ENCODE data around the gene ZC3H12A. TPM values are rescaled to one million over a fixed set of nuclear protein-coding genes. Genes with fewer than 3 reads are reported as not detected.

The ZC3H12A gene
- total RNA-seq, 1 donor from 2014 or later = 11.3 TPM

DNA sequence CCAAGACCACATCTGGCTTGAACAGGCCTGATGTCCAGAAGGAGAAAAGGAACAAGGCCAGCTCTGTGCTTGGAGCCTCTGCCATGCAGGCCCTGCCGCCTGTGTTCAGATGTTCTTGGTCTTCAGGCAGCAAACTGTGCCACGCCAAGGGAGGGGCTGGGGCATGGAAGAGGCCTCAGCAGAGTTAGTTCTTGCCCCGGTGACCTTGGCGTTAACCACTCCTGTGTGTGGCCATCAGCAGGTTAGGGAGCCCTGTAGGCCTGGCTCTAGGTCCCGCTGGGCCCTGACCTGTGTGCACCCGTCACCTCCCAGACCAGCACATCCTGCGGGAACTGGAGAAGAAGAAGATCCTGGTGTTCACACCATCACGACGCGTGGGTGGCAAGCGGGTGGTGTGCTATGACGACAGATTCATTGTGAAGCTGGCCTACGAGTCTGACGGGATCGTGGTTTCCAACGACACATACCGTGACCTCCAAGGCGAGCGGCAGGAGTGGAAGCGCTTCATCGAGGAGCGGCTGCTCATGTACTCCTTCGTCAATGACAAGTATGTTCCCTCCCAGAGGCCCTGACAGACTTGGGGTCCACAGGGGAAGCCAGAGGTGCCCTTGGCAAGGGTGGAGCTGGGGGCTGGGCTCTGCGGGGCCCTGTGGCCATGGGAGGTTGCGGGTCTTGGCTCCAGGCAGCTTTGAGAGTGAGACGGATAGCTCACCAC is 7.1 kb downstream of the ZC3H12A start:
- no peak overlapping the region for H3K4me3 Mint-ChIP-seq (ENCODE audit: unreplicated experiment)
- no peak for DNase-seq (ENCODE audit: extremely low spot score, unreplicated experiment)
- TF ChIP-seq, protein P1, sequence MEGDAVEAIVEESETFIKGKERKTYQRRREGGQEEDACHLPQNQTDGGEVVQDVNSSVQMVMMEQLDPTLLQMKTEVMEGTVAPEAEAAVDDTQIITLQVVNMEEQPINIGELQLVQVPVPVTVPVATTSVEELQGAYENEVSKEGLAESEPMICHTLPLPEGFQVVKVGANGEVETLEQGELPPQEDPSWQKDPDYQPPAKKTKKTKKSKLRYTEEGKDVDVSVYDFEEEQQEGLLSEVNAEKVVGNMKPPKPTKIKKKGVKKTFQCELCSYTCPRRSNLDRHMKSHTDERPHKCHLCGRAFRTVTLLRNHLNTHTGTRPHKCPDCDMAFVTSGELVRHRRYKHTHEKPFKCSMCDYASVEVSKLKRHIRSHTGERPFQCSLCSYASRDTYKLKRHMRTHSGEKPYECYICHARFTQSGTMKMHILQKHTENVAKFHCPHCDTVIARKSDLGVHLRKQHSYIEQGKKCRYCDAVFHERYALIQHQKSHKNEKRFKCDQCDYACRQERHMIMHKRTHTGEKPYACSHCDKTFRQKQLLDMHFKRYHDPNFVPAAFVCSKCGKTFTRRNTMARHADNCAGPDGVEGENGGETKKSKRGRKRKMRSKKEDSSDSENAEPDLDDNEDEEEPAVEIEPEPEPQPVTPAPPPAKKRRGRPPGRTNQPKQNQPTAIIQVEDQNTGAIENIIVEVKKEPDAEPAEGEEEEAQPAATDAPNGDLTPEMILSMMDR (IDR thresholded peaks at IDR 0.05) = no peak
- no peak overlapping the region for H3K27ac Mint-ChIP-seq (ENCODE audit: unreplicated experiment)
- peaks cover 25% of the 10 kb centered on the region for H3K36me3 Mint-ChIP-seq (ENCODE audit: unreplicated experiment)
- H3K9me3 Mint-ChIP-seq (ENCODE audit: unreplicated experiment) = no peaks in the 10 kb centered on the region
- no peaks in the 10 kb centered on the region for H3K27me3 Mint-ChIP-seq (ENCODE audit: unreplicated experiment)
- H3K4me1 Mint-ChIP-seq (ENCODE audit: unreplicated experiment) = peaks cover 36% of the 10 kb centered on the region

DNA sequence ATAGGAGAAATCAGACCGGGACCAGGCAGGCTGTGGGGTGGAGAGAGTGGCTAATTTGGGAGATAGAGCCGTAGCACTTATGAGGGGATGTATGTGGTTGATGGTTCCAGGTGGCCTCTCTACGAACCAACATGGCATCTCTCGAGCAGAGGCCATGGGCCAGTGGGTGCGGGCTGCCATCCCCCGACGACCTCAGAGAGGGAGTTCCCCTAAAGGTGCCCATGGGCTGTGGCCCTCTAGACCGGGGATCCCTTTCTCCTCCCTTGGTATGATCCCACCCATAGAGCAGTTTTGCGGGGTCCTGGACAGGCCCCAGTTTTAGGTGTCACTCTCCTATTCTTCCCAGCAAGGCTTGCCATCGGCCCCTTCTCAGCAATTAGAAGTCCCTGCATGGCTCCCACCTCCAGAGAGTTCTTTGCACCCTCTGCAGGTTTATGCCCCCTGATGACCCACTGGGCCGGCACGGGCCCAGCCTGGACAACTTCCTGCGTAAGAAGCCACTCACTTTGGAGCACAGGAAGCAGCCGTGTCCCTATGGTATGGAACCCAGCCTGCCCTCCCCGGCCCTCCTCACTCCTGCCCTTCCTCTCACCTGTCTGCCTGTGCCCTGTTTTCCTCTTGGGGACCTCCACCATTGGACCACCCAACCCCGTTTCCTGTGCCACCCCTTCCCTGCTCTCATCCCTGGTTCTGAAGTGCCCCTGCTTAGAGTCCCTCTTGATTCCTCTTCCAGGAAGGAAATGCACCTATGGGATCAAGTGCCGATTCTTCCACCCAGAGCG is 7.8 kb downstream of the ZC3H12A start:
- Mint-ChIP-seq H3K4me1 (ENCODE audit: unreplicated experiment) (peaks cover 35% of the 10 kb centered on the region), H3K9me3 (ENCODE audit: unreplicated experiment) (no peaks in the 10 kb centered on the region), H3K4me3 (ENCODE audit: unreplicated experiment) (no peak overlapping the region), H3K27me3 (ENCODE audit: unreplicated experiment) (no peaks in the 10 kb centered on the region), H3K36me3 (ENCODE audit: unreplicated experiment) (peaks cover 25% of the 10 kb centered on the region), H3K27ac (ENCODE audit: unreplicated experiment) (peak overlapping the region; percentile 56)
- TF ChIP-seq, protein P1 (IDR thresholded peaks at IDR 0.05) = no peak
- no peak for DNase-seq (ENCODE audit: extremely low spot score, unreplicated experiment)

DNA sequence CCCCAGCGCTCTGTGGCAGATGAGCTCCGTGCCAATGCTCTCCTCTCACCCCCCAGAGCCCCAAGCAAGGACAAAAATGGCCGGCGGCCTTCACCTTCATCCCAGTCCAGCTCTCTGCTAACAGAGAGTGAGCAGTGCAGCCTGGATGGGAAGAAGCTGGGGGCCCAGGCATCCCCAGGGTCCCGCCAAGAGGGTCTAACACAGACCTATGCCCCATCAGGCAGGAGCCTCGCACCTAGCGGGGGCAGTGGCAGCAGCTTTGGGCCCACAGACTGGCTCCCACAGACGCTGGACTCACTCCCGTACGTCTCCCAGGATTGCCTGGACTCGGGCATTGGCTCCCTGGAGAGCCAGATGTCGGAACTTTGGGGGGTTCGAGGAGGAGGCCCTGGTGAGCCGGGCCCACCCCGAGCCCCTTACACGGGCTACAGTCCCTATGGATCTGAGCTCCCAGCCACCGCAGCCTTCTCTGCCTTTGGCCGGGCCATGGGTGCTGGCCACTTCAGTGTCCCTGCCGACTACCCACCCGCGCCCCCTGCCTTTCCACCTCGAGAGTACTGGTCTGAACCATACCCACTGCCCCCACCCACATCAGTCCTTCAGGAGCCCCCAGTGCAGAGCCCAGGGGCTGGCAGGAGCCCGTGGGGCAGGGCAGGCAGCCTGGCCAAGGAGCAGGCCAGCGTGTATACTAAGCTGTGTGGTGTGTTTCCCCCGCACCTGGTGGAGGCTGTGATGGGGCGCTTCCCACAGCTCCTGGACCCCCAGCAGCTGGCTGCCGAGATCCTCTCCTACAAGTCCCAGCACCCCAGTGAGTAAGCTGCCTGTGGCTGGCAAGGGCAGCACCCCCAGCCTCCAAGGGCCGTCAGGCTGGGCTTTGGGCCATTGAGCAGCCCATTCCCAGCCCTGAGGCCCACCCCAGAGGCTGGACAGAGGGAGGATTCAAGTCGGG is 8.7 kb downstream of the ZC3H12A start:
- peak overlapping the region; percentile 56 for H3K27ac Mint-ChIP-seq (ENCODE audit: unreplicated experiment)
- TF ChIP-seq, protein P1 (IDR thresholded peaks at IDR 0.05) = no peak
- no peak for DNase-seq (ENCODE audit: extremely low spot score, unreplicated experiment)
- H3K4me1 Mint-ChIP-seq (ENCODE audit: unreplicated experiment) = peaks cover 31% of the 10 kb centered on the region
- no peaks in the 10 kb centered on the region for H3K27me3 Mint-ChIP-seq (ENCODE audit: unreplicated experiment)
- H3K9me3 Mint-ChIP-seq (ENCODE audit: unreplicated experiment) = no peaks in the 10 kb centered on the region
- no peak overlapping the region for H3K4me3 Mint-ChIP-seq (ENCODE audit: unreplicated experiment)
- peaks cover 25% of the 10 kb centered on the region for H3K36me3 Mint-ChIP-seq (ENCODE audit: unreplicated experiment)

DNA sequence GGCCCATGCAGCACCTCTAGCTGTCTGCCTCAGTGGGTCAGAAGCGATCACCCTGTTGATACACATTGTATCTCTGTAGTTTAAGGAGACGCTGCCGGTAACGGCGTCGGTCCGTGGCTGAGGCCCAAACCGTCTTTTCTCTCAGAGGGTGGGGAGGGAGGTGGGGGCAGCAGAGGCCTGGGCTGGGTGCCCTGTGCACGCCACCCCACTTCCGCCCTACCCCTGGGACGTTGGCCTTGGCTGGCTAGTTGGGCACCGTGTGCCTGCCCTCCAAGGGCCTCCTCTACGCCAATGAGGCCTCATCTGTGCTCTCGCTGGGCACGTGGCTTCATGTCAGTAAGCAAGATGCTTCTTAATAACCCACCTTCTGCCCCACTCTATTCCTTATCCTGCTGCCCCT is 9.4 kb downstream of the ZC3H12A start:
- TF ChIP-seq, protein P1 (IDR thresholded peaks at IDR 0.05) = no peak
- no peak for DNase-seq (ENCODE audit: extremely low spot score, unreplicated experiment)
- H3K9me3 Mint-ChIP-seq (ENCODE audit: unreplicated experiment) = no peaks in the 10 kb centered on the region
- no peak overlapping the region for H3K27ac Mint-ChIP-seq (ENCODE audit: unreplicated experiment)
- H3K4me3 Mint-ChIP-seq (ENCODE audit: unreplicated experiment) = no peak overlapping the region
- no peaks in the 10 kb centered on the region for H3K27me3 Mint-ChIP-seq (ENCODE audit: unreplicated experiment)
- H3K4me1 Mint-ChIP-seq (ENCODE audit: unreplicated experiment) = peaks cover 24% of the 10 kb centered on the region
- H3K36me3 Mint-ChIP-seq (ENCODE audit: unreplicated experiment) = peaks cover 25% of the 10 kb centered on the region

Data from osteocyte (in vitro differentiated cells).